ENCODE measurements around the gene SP3. TPM values are rescaled to one million over a fixed set of nuclear protein-coding genes. Genes with fewer than 3 reads are reported as not detected.
A peak's percentile ranks its signal among the peaks of the same experiment; 100 is the strongest.

SP3 gene
- total and polyA plus RNA-seq, 2 experiments from 2014 or later: 24.1 to 110 TPM

DNA sequence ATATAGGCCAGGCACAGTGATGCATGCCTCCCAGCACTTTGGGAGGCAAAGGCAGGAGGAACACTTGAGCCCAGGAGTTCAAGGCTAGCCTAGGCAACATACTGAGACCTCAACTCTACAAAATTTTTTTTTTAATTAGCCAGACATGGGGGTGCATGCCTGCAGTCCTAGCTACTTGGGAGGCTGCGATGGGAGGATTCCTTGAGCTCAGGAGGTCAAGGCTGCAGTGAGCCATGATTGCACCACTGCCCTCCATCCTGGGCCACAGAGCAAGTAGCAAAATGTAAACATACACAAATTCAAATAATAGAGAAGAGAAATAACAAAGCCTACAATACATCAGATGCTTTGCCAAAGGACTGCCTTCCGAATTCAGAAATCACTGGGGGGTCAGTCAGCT is 7.0 kb upstream of the SP3 start (continued):
- TF ChIP-seq, protein P1, sequence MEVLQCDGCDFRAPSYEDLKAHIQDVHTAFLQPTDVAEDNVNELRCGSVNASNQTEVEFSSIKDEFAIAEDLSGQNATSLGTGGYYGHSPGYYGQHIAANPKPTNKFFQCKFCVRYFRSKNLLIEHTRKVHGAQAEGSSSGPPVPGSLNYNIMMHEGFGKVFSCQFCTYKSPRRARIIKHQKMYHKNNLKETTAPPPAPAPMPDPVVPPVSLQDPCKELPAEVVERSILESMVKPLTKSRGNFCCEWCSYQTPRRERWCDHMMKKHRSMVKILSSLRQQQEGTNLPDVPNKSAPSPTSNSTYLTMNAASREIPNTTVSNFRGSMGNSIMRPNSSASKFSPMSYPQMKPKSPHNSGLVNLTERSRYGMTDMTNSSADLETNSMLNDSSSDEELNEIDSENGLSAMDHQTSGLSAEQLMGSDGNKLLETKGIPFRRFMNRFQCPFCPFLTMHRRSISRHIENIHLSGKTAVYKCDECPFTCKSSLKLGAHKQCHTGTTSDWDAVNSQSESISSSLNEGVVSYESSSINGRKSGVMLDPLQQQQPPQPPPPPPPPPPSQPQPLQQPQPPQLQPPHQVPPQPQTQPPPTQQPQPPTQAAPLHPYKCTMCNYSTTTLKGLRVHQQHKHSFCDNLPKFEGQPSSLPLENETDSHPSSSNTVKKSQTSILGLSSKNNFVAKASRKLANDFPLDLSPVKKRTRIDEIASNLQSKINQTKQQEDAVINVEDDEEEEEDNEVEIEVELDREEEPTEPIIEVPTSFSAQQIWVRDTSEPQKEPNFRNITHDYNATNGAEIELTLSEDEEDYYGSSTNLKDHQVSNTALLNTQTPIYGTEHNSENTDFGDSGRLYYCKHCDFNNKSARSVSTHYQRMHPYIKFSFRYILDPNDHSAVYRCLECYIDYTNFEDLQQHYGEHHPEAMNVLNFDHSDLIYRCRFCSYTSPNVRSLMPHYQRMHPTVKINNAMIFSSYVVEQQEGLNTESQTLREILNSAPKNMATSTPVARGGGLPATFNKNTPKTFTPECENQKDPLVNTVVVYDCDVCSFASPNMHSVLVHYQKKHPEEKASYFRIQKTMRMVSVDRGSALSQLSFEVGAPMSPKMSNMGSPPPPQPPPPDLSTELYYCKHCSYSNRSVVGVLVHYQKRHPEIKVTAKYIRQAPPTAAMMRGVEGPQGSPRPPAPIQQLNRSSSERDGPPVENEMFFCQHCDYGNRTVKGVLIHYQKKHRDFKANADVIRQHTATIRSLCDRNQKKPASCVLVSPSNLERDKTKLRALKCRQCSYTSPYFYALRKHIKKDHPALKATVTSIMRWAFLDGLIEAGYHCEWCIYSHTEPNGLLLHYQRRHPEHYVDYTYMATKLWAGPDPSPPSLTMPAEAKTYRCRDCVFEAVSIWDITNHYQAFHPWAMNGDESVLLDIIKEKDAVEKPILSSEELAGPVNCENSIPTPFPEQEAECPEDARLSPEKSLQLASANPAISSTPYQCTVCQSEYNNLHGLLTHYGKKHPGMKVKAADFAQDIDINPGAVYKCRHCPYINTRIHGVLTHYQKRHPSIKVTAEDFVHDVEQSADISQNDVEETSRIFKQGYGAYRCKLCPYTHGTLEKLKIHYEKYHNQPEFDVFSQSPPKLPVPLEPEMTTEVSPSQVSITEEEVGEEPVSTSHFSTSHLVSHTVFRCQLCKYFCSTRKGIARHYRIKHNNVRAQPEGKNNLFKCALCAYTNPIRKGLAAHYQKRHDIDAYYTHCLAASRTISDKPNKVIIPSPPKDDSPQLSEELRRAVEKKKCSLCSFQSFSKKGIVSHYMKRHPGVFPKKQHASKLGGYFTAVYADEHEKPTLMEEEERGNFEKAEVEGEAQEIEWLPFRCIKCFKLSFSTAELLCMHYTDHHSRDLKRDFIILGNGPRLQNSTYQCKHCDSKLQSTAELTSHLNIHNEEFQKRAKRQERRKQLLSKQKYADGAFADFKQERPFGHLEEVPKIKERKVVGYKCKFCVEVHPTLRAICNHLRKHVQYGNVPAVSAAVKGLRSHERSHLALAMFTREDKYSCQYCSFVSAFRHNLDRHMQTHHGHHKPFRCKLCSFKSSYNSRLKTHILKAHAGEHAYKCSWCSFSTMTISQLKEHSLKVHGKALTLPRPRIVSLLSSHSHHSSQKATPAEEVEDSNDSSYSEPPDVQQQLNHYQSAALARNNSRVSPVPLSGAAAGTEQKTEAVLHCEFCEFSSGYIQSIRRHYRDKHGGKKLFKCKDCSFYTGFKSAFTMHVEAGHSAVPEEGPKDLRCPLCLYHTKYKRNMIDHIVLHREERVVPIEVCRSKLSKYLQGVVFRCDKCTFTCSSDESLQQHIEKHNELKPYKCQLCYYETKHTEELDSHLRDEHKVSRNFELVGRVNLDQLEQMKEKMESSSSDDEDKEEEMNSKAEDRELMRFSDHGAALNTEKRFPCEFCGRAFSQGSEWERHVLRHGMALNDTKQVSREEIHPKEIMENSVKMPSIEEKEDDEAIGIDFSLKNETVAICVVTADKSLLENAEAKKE (CRISPR knock-in tag; IDR thresholded peaks at IDR 0.05): no peak
- TF ChIP-seq POLR2AphosphoS5 (IDR thresholded peaks at IDR 0.05; ENCODE audit: low read depth) (no peak), STAT1 (IDR thresholded peaks at IDR 0.05; ENCODE audit: unreplicated experiment) (no peak), EZH2 (IDR thresholded peaks at IDR 0.05; ENCODE audit: low read depth, unreplicated experiment) (no peak)

DNA sequence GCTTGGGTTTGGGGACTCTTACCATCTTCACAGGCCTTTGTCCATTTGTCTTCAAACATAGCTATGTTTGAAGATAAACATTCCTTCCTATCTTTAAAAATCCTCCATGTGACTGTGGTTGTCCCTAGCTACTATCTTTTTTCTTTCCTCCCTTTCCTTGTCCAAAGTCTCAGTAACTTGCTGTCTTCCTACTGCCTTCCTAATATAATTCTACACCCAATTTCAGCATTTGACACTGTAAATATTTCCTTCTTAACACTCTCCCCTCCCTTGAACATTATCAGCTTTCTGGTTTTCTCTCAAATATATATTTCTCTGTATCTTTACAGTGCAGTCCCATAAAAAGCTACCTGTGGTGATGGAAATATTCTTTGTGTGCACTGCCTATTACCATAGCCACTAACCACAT is 5.3 kb upstream of the SP3 start:
- H3K27me3 Mint-ChIP-seq (ENCODE audit: insufficient read depth, low read depth, poor library complexity): peaks cover 6% of the 10 kb centered on the region
- no peak for DNase-seq (ENCODE audit: low spot score)
- no peak overlapping the region for H3K4me3 Mint-ChIP-seq
- peaks cover 41% of the 10 kb centered on the region for H3K4me1 Mint-ChIP-seq
- peaks cover 19% of the 10 kb centered on the region for H3K4me1 ChIP-seq (ENCODE audit: insufficient read depth)
- H3K79me2 ChIP-seq (replicated peaks; ENCODE audit: insufficient read depth): peaks cover 12% of the 10 kb centered on the region
- H3K4me2 ChIP-seq: peak overlapping the region; percentile 40
- no peaks in the 10 kb centered on the region for H4K20me1 ChIP-seq (replicated peaks; ENCODE audit: insufficient read depth)
- H3F3A ChIP-seq (replicated peaks; ENCODE audit: low read depth): no peaks in the 10 kb centered on the region; the same call in 1 of the 2 replicates
- H3K36me3 Mint-ChIP-seq (ENCODE audit: low read depth): no peaks in the 10 kb centered on the region; the same call in 2 of the 3 replicates
- H3K4me3 ChIP-seq: no peak overlapping the region
- no peak overlapping the region for H3K27ac ChIP-seq (ENCODE audit: low read depth)
- no peaks in the 10 kb centered on the region for H3K9me3 Mint-ChIP-seq
- no peak overlapping the region for H2AFZ ChIP-seq
- H3K27ac Mint-ChIP-seq: peak overlapping the region; percentile 4; the same call in 1 of the 2 replicates
- no peak for ATAC-seq
- H3K36me3 ChIP-seq (ENCODE audit: insufficient read depth): no peaks in the 10 kb centered on the region
- no peaks in the 10 kb centered on the region for H3K9me2 ChIP-seq (ENCODE audit: insufficient read depth)
- no peaks in the 10 kb centered on the region for H3K27me3 ChIP-seq (ENCODE audit: insufficient read depth)
- TF ChIP-seq, protein P1 (CRISPR knock-in tag; IDR thresholded peaks at IDR 0.05): no peak
- no peak for TF ChIP-seq STAT1 (IDR thresholded peaks at IDR 0.05; ENCODE audit: unreplicated experiment)
- TF ChIP-seq, protein P2, sequence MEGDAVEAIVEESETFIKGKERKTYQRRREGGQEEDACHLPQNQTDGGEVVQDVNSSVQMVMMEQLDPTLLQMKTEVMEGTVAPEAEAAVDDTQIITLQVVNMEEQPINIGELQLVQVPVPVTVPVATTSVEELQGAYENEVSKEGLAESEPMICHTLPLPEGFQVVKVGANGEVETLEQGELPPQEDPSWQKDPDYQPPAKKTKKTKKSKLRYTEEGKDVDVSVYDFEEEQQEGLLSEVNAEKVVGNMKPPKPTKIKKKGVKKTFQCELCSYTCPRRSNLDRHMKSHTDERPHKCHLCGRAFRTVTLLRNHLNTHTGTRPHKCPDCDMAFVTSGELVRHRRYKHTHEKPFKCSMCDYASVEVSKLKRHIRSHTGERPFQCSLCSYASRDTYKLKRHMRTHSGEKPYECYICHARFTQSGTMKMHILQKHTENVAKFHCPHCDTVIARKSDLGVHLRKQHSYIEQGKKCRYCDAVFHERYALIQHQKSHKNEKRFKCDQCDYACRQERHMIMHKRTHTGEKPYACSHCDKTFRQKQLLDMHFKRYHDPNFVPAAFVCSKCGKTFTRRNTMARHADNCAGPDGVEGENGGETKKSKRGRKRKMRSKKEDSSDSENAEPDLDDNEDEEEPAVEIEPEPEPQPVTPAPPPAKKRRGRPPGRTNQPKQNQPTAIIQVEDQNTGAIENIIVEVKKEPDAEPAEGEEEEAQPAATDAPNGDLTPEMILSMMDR (conservative IDR thresholded peaks at IDR 0.05; ENCODE audit: low read depth in 2 of 2): no peak
- no peak for TF ChIP-seq NANOG (IDR thresholded peaks at IDR 0.05; ENCODE audit: borderline replicate concordance)
- TF ChIP-seq EZH2phosphoT487 (IDR thresholded peaks at IDR 0.05; ENCODE audit: unreplicated experiment): no peak
- TF ChIP-seq JUNB (IDR thresholded peaks at IDR 0.05; ENCODE audit: unreplicated experiment): no peak

Data from GM23338 (cell line).